DMS153 (cell line): ENCODE measurements around the gene SDC1.
A peak's percentile ranks its signal among the peaks of the same experiment; 100 is the strongest.
"Not testable (repeated sequence)": the region's sequence is repeated elsewhere in the genome, so short reads cannot be mapped to it uniquely, and the experiment has no call there.

Source experiments
- DNase-seq: peaks from one replicate; lab custom pipeline; 2025; lab: John Stamatoyannopoulos, UW

The SDC1 gene, protein sequence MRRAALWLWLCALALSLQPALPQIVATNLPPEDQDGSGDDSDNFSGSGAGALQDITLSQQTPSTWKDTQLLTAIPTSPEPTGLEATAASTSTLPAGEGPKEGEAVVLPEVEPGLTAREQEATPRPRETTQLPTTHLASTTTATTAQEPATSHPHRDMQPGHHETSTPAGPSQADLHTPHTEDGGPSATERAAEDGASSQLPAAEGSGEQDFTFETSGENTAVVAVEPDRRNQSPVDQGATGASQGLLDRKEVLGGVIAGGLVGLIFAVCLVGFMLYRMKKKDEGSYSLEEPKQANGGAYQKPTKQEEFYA

GRCh38 chr2:20224716-20225293, at the start of gene SDC1:
Gene SDC1 (minus strand): TSS chr2:20225130. CDS start chr2:20224867, 263 bp downstream.
- DNase-seq: no peak

- DNase-seq: no peak
These were observed 48.1 kb upstream of the SDC1 start for GRCh38 chr2:20273042-20273441.

GRCh38 chr2:20268317-20268716, 43.4 kb upstream of the SDC1 start:
- not testable (repeated sequence) for DNase-seq

- DNase-seq: no peak
These were observed 42.6 kb upstream of the SDC1 start for GRCh38 chr2:20267529-20267928.

DNA sequence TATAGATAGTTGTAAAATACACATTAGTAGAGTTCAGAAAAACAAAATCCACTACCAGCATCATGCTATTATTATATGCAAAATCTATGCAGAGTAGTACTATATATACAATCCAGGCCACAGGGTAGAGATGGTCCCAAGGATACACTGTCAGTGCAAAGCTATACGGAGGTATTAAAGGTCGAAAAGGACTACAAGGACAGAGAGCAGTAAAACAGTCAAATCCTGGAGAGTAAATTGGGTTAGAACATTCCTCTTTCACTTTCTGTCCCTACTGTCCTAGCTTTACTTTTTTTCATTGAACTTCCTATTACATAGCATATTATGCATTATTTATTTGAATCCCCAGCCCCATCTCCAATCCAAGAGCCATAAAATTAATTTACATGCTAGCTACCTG, 39.7 kb upstream of the SDC1 start:
- no peak for DNase-seq

DNA sequence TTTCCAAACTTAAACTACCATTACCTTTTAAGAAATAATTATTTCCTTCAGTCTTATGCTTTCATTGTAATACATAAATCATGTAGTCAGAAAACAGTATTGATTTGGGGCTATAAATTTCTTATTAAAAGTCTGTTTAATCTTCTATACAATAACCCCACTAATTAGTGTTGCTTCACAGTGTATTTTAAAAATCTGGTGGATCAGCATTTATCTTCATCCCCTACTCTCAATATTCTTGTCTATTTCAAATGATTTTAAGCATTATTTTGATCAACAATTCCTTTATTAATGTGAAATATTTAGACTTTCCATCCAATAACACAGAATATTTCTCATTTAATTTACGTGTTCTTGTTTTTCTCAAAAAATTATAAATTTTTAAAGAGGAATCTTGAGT, 32.5 kb upstream of the SDC1 start:
- no peak for DNase-seq

DNA sequence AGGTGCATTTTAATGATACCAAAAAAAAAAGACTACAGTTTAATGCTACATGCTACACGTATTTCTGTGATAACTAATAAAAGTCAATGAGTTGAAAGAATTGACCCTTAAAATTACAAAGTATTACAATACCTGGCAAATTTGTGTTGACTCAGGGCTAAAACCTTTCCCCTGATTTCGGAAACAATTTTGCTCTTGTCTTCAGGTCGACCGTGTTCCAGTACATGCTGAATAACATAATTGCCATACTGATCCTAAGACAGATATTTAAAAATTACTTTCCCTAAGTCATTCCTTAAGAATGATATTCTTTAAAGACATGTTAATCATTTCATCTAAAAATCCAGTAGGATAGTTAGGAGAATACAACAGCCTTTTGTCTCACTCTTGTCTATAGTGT, 29.8 kb upstream of the SDC1 start:
- no peak for DNase-seq

GRCh38 chr2:20250436-20250835, 25.5 kb upstream of the SDC1 start:
- DNase-seq: no peak

- DNase-seq: no peak
These were observed 24.2 kb upstream of the SDC1 start for GRCh38 chr2:20249170-20249569.

- DNase-seq: no peak
These were observed 22.2 kb upstream of the SDC1 start for GRCh38 chr2:20247084-20247483.

GRCh38 chr2:20243637-20244036, 18.7 kb upstream of the SDC1 start:
- DNase-seq: not testable (repeated sequence)

DNA sequence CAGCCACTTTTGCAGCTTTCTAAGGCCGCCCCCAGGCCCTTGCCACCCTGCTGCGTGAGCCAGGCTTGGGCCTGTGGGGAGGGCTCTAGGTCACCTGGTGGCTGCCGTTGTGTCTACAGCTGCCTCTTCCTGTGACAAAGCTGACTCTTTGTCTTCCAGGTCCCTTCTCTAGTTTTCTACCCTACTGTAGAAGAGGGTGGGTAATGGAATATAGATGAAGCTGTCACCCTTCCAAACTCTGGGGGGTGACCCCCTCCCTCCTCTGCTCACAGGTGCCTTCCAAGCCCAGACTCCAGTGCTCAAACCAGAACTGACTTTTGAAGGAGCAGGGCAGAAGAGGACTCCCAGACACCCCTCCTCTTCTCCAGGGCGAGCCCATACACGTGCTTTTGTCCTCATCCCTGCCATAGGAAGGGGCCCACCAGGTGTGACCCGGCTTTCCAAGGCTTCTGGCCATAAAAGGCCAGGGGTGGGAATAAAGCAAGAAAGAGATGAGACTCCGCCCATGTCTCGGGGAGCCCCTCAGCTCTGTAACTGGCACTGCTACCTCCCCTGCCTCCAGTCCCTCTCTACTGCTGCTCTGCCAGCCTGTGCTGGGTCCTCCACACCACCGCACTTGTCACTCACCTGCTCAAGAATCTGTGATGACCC, 17.9 kb upstream of the SDC1 start:
- DNase-seq: peak; percentile 50

DNA sequence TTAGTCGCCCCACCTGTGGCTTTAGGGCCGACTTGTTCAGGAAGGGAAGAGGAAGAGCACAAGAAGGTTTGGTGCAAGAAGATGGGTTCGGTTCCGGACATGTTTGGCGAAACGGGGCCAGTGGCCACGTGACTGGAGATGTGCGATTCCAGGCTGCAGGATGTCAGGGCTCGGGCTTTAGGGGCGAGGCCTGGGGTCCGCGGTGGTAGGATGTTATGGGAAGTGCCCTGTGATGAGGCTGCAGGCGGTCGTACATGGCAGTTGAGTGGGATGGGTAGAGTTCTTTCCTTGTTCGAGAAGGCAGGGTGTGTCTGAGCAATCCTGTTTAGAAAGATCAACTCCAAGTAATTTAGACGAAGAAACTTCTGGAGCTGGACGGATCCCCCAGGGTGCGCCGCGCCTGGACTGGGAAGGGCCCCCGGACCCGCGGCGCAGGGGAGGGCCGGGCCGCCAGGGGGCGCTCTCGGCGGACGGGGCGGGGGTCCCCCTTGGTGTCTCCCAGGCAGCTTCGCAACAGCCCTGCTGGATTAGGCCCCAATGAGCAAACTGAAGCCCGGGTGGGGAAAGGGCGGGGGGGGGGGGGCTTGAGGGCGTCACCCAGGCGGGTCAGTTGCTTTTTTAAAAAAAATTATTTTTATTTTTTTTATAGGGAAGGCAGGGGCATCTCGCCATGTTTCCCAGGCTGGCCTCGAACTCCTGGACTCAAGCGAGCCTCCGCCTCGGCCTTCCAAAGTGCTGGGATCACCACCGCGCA, 17.2 kb upstream of the SDC1 start:
- no peak for DNase-seq

- not testable (repeated sequence) for DNase-seq
These were observed 15.4 kb upstream of the SDC1 start for GRCh38 chr2:20240291-20240690.

- no peak for DNase-seq
These were observed 11.6 kb upstream of the SDC1 start for GRCh38 chr2:20236496-20236895.

- DNase-seq: no peak
These were observed 10.8 kb upstream of the SDC1 start for GRCh38 chr2:20235655-20236305.

DNA sequence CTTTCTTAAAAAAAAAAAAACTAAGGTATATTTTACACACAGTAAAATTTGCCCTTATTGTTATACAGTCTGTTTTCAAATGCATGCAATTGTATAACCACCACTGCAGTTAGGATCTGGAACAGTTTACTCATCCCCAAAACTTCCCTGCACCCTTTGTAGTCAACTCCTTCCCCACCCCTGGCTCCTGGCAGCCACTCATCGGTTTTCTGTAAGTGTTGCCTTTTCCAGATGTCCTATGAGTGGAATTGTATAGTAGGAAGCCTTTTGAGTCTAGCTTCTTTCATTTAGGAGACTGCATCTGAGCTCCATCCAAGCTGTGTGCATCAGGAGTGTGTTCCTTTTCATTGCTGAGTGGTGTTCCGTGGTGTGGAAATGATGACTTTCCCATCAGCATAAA, 9.7 kb upstream of the SDC1 start:
- DNase-seq: not testable (repeated sequence)

DNA sequence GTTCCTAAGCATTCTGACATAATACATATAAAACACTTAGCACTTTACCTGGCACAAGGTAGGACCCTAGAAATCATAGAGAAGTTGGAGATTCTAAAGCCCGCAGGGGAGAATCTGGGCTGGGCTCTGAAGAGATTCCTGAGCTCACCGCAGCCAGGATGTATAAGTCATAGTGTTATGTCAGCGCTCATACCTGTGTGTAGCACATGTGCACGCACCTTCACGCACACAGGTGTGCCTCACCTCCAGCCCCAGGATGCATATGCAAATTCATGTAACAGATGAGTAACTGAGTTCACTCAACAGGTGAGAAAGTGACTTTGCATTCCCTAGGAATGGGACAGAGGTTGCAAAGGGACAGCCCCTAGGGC, 7.9 kb upstream of the SDC1 start:
- no peak for DNase-seq

DNA sequence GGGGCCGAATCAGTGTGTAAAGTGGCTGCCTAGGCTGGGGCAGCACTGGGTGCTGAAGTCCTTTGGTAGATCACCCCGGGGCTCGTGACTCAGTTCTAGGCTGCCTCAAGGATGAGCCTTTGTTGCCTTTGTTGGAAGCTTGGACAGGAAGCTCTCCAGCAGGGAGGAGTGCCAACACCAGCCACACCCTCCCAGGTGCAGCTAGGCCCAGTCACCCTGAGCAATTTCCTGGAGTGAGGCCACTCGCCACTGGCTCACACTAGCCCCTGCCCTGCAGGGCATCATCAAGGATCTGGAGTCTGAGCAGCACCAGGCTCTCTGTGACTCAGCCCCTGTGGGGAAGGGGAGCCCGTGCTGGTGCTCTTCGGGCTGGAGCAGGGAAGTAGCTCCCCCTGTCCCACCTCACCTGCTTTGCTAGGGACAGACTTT, 6.7 kb upstream of the SDC1 start:
- peak; percentile 94 for DNase-seq

GRCh38 chr2:20231159-20231558, 6.2 kb upstream of the SDC1 start:
- DNase-seq: no peak

- DNase-seq: no peak
These were observed 5.1 kb upstream of the SDC1 start for GRCh38 chr2:20230114-20230425.
